ENCODE results near the gene MCM7.
"Not testable (repeated sequence)": the region's sequence is repeated elsewhere in the genome, so short reads cannot be mapped to it uniquely, and the experiment has no call there.

The MCM7 gene

DNA sequence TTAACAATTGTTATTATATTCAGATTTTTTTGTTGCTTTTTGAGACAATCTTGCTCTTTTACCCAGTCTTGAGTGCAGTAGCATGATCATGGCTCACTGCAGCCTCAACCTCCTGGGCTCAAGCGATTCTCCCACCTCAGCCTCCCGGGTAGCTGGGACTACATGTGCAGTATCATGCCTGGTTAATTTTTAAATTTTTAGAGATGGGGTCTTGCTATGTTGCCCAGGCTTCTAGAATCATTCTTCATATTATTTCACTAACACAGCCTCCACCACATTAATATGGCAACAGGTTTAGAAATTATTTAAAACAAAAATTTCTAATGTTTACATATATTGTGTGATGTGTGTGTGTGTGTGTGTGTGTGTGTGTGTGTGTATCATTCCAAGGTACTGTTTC lies 46.1 kb upstream of the MCM7 start:
- H3K9ac ChIP-seq (ENCODE audit: low read length) = no peak overlapping the region
- no peak overlapping the region for H3K27ac ChIP-seq (ENCODE audit: low read depth, low read length)
- no peak overlapping the region for H2AFZ ChIP-seq (ENCODE audit: low read depth, low read length, severe bottlenecking)
- no peaks in the 10 kb centered on the region for H3K36me3 ChIP-seq (ENCODE audit: low read length)
- peaks cover 21% of the 10 kb centered on the region for H3K79me2 ChIP-seq (ENCODE audit: insufficient read depth, low read length)
- H3F3A ChIP-seq (ENCODE audit: insufficient read depth) = peaks cover 16% of the 10 kb centered on the region
- H3K27me3 ChIP-seq (ENCODE audit: low read length) = no peaks in the 10 kb centered on the region
- no peaks in the 10 kb centered on the region for H4K20me1 ChIP-seq (ENCODE audit: low read depth, low read length)
- TF ChIP-seq EZH2phosphoT487 (conservative IDR thresholded peaks at IDR 0.05; ENCODE audit: low read length) (no peak), CTCF (IDR thresholded peaks at IDR 0.05; ENCODE audit: insufficient read depth, low read length, poor library complexity, severe bottlenecking) (no peak)
- H3K9me3 ChIP-seq (ENCODE audit: insufficient read depth, low read length) = no peaks in the 10 kb centered on the region
- no peak overlapping the region for H3K4me3 ChIP-seq (ENCODE audit: insufficient read depth, low read length, poor library complexity, severe bottlenecking)
- no peak overlapping the region for H3K4me2 ChIP-seq (ENCODE audit: low read depth, low read length, poor library complexity, severe bottlenecking)
- H3K9me2 ChIP-seq (replicated peaks; ENCODE audit: insufficient read depth, low read length) = no peaks in the 10 kb centered on the region

GRCh38 chr7:100146350-100146749 lies 45.2 kb upstream of the MCM7 start:
- H3K79me2 ChIP-seq (ENCODE audit: insufficient read depth, low read length) = peaks cover 21% of the 10 kb centered on the region
- H3K9ac ChIP-seq (ENCODE audit: low read length); H3K4me2 ChIP-seq (ENCODE audit: low read depth, low read length, poor library complexity, severe bottlenecking): not testable (repeated sequence)

GRCh38 chr7:100142461-100142860 lies 41.3 kb upstream of the MCM7 start:
- Histone ChIP-seq H3K36me3 (ENCODE audit: low read length) (no peaks in the 10 kb centered on the region), H2AFZ (ENCODE audit: low read depth, low read length, severe bottlenecking) (no peak overlapping the region), H3K4me3 (ENCODE audit: insufficient read depth, low read length, poor library complexity, severe bottlenecking) (no peak overlapping the region), H3K9me3 (ENCODE audit: insufficient read depth, low read length) (no peaks in the 10 kb centered on the region), H3K9ac (ENCODE audit: low read length) (no peak overlapping the region), H3K4me2 (ENCODE audit: low read depth, low read length, poor library complexity, severe bottlenecking) (no peak overlapping the region), H3K79me2 (ENCODE audit: insufficient read depth, low read length) (no peaks in the 10 kb centered on the region), H3K27ac (ENCODE audit: low read depth, low read length) (no peak overlapping the region), H3F3A (ENCODE audit: insufficient read depth) (peaks cover 14% of the 10 kb centered on the region), H3K27me3 (ENCODE audit: low read length) (no peaks in the 10 kb centered on the region), H3K9me2 (replicated peaks; ENCODE audit: insufficient read depth, low read length) (no peaks in the 10 kb centered on the region), H4K20me1 (ENCODE audit: low read depth, low read length) (no peaks in the 10 kb centered on the region)
- TF ChIP-seq EZH2phosphoT487 (conservative IDR thresholded peaks at IDR 0.05; ENCODE audit: low read length) (no peak), CTCF (IDR thresholded peaks at IDR 0.05; ENCODE audit: insufficient read depth, low read length, poor library complexity, severe bottlenecking) (no peak)

More at GRCh38 chr7:100146350-100146749, 45.2 kb upstream of the MCM7 start:
- H3K9me3 ChIP-seq (ENCODE audit: insufficient read depth, low read length); H3K9me2 ChIP-seq (replicated peaks; ENCODE audit: insufficient read depth, low read length); H3F3A ChIP-seq (ENCODE audit: insufficient read depth); H3K4me3 ChIP-seq (ENCODE audit: insufficient read depth, low read length, poor library complexity, severe bottlenecking); H3K27me3 ChIP-seq (ENCODE audit: low read length); H3K36me3 ChIP-seq (ENCODE audit: low read length); H4K20me1 ChIP-seq (ENCODE audit: low read depth, low read length); H2AFZ ChIP-seq (ENCODE audit: low read depth, low read length, severe bottlenecking); H3K27ac ChIP-seq (ENCODE audit: low read depth, low read length): not testable (repeated sequence)

GRCh38 chr7:100141555-100141949 lies 40.4 kb upstream of the MCM7 start:
- Histone ChIP-seq H3F3A (ENCODE audit: insufficient read depth) (peaks cover 14% of the 10 kb centered on the region), H3K36me3 (ENCODE audit: low read length) (no peaks in the 10 kb centered on the region), H3K9me2 (replicated peaks; ENCODE audit: insufficient read depth, low read length) (no peaks in the 10 kb centered on the region), H3K9ac (ENCODE audit: low read length) (no peak overlapping the region), H3K79me2 (ENCODE audit: insufficient read depth, low read length) (no peaks in the 10 kb centered on the region), H3K27ac (ENCODE audit: low read depth, low read length) (no peak overlapping the region), H3K4me2 (ENCODE audit: low read depth, low read length, poor library complexity, severe bottlenecking) (no peak overlapping the region), H2AFZ (ENCODE audit: low read depth, low read length, severe bottlenecking) (no peak overlapping the region), H3K9me3 (ENCODE audit: insufficient read depth, low read length) (no peaks in the 10 kb centered on the region), H3K27me3 (ENCODE audit: low read length) (no peaks in the 10 kb centered on the region), H4K20me1 (ENCODE audit: low read depth, low read length) (no peaks in the 10 kb centered on the region), H3K4me3 (ENCODE audit: insufficient read depth, low read length, poor library complexity, severe bottlenecking) (no peak overlapping the region)
- TF ChIP-seq EZH2phosphoT487 (conservative IDR thresholded peaks at IDR 0.05; ENCODE audit: low read length) (no peak), CTCF (IDR thresholded peaks at IDR 0.05; ENCODE audit: insufficient read depth, low read length, poor library complexity, severe bottlenecking) (no peak)

All from SU-DHL-6 (cell line).